Measurements from ENCODE around the gene ZPBP2. TPM values are rescaled to one million over a fixed set of nuclear protein-coding genes. Genes with fewer than 3 reads are reported as not detected.
"Not testable (repeated sequence)": the region's sequence is repeated elsewhere in the genome, so short reads cannot be mapped to it uniquely, and the experiment has no call there.

ZPBP2 gene
- total RNA-seq, 2 experiments from 2014 or later, result 0.19 to 0.34 TPM

DNA sequence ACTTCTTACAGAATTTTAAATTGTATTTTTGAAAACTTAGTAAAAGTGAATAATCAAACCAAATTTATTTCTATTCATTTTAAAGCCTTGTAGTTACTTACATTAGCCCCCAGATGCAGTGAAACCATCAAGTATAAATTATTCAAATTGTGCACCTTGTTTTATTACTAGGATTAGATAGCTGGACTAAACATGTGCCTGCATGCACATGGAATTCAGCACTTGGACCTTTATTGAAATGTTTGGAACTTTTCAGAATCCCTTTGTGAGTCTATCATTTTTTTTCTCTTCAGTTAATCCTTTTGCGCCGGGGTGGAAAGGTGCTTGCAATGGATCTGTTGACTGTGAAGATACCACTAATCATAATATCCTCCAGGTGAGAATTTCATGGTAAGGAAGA is 4.7 kb downstream of the ZPBP2 start:
- intact Hi-C loops (cut with DNase I, micrococcal nuclease), result loop anchor here (1.0 kb wide), 1 partner anchor 108 kb away; the partner anchor contains the start of gene PSMD3 (in 2 of the 2)
- no peaks in the 10 kb centered on the region for H3K36me3 Mint-ChIP-seq (ENCODE audit: low read depth)
- peaks cover 17% of the 10 kb centered on the region for H3K4me1 Mint-ChIP-seq
- POLR2A ChIA-PET, result no interaction called here
- ATAC-seq (no peak), DNase-seq (no peak)
- H3K27ac Mint-ChIP-seq, result no peak overlapping the region
- CTCF ChIA-PET, result interaction anchor here (1.0 to 2.4 kb wide), 8 partner anchors 12 to 248 kb away, joined by 3 to 8 read pairs (median 5); partner anchors contain the start of gene PSMD3
- H3K27me3 Mint-ChIP-seq, result no peaks in the 10 kb centered on the region
- H3K4me3 Mint-ChIP-seq, result no peak overlapping the region
- peaks cover 5% of the 10 kb centered on the region for H3K9me3 Mint-ChIP-seq (ENCODE audit: low read depth)

DNA sequence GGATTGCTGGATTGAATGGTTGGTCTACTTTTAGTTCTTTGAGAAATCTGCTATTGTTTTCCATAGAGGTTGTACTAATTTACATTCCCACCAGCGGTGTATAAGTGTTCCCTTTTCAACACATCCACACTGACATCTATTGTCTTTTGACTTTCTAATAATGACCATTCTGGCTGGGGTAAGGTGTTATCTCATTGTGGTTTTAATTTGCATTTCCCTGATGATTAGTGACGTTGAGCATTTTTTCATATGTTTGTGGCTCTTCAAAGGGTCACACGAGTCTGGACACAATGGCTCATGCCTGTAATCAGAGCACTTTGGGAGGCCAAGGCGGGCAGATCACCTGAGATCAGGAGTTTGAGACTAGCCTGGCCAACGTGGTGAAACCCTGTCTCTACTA is 18.1 kb downstream of the ZPBP2 start:
- H3K4me1 Mint-ChIP-seq; ATAC-seq; H3K9me3 Mint-ChIP-seq (ENCODE audit: low read depth); intact Hi-C loops (cut with DNase I, micrococcal nuclease); H3K27me3 Mint-ChIP-seq; H3K27ac Mint-ChIP-seq; H3K36me3 Mint-ChIP-seq (ENCODE audit: low read depth); H3K4me3 Mint-ChIP-seq; DNase-seq; POLR2A ChIA-PET: not testable (repeated sequence)
- CTCF ChIA-PET, result interaction anchor here (1.0 kb wide), 1 partner anchor 9 kb away, joined by 4 read pairs; no protein-coding TSS in a partner anchor

DNA sequence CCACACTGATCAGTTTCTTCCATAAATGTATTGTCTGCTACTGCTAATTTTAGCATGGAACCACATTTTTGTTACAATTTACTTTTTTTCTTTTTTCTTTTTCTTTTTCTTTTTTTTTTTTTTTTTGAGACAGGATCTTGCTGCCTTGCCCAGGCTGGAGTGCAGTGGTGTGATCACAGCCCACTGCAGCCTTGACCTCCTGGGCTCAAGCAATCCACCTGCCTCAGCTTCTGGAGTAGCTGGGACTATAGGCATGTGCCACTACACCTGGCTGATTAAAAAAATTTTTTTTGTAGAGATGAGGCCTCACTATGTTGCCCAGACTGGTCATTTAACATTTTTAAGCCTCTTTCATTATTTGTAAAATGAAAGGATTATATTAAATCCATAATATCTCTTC is 19.1 kb downstream of the ZPBP2 start:
- H3K27ac Mint-ChIP-seq, result no peak overlapping the region
- ChIA-PET POLR2A (no interaction called here), CTCF (interaction anchor here (0.6 to 1.0 kb wide), 3 partner anchors 8 to 71 kb away, joined by 4 to 5 read pairs (median 4); no protein-coding TSS in a partner anchor)

DNA sequence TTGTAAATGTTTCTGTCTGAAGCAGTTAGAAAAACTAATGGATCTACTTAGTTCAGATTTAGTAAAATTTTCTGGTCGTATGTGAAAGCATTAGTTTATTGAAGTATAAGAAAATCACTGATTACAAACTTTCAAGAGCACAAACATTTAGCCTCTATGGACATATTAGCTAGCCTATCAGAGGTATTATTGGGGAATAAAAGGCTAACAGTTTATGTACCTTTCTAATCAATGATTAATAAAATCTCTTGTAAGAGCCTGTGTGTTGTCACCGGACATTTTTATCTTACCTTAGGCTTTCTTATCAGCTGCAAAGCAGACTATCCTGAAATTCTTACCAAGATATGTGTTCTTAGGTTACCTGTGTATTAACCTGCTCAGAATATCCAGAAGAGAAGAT is 21.2 kb downstream of the ZPBP2 start:
- Mint-ChIP-seq H3K27me3 (no peaks in the 10 kb centered on the region), H3K27ac (no peak overlapping the region), H3K36me3 (ENCODE audit: low read depth) (no peaks in the 10 kb centered on the region), H3K9me3 (ENCODE audit: low read depth) (no peaks in the 10 kb centered on the region), H3K4me3 (no peak overlapping the region), H3K4me1 (no peaks in the 10 kb centered on the region)
- ChIA-PET POLR2A (no interaction called here), CTCF (no interaction called here)
- DNase-seq (no peak), ATAC-seq (no peak)
- intact Hi-C loops (cut with DNase I, micrococcal nuclease), result no loop called here

More for the DNA sequence above, 19.1 kb downstream of the ZPBP2 start:
- no peaks in the 10 kb centered on the region for H3K27me3 Mint-ChIP-seq
- no peaks in the 10 kb centered on the region for H3K36me3 Mint-ChIP-seq (ENCODE audit: low read depth)
- no peaks in the 10 kb centered on the region for H3K9me3 Mint-ChIP-seq (ENCODE audit: low read depth)
- H3K4me3 Mint-ChIP-seq, result no peak overlapping the region
- no peak for ATAC-seq
- intact Hi-C loops (cut with DNase I, micrococcal nuclease), result no loop called here
- no peaks in the 10 kb centered on the region for H3K4me1 Mint-ChIP-seq
- no peak for DNase-seq

DNA sequence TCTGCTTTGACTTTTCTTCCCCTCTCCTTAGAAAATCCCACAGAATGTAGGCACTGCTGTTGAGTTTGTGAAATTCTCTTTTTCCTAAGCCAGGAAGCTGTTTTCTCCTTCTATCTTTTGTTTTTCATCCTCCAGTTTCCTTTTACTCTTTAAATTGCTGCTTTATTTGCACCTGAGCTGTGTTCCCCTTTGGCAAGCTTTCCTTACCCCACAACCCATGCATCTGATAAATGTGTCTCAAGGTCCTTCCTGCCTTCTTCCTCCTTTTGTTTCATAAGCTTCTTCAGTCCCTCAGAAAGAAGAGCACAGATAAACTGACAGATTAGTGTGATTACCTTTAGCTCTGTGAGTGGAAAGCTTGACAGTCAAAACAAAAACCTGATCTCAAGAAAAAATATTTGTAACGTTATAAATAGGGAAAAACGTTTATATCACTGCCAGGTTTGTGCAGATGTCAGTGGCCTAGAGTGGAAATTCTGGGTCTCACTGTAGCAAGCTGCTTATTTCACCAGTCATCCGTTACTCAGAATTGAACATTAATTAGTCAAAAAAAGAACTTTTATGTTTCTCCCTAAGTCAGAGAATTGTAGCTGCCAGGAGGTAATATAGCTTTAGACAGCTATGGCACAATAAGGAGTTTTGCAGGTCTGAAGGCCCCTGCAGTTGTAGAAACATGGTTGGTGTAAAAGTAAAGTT is 26.8 kb downstream of the ZPBP2 start:
- no peak for DNase-seq
- no peaks in the 10 kb centered on the region for H3K27me3 Mint-ChIP-seq
- no peak overlapping the region for H3K4me3 Mint-ChIP-seq
- CTCF ChIA-PET, result interaction anchor here (1.0 to 2.4 kb wide), 8 partner anchors 8 to 273 kb away, joined by 3 to 8 read pairs (median 4); partner anchors contain the start of gene MIEN1
- POLR2A ChIA-PET, result interaction anchor here (0.5 to 0.7 kb wide), 3 partner anchors 19 to 76 kb away, joined by 3 to 17 read pairs (median 3); no protein-coding TSS in a partner anchor
- peaks cover 8% of the 10 kb centered on the region for H3K4me1 Mint-ChIP-seq
- ATAC-seq, result peak; percentile 74
- no peaks in the 10 kb centered on the region for H3K9me3 Mint-ChIP-seq (ENCODE audit: low read depth)
- intact Hi-C loops (cut with DNase I, micrococcal nuclease), result no loop called here
- H3K27ac Mint-ChIP-seq, result peak overlapping the region; percentile 59
- H3K36me3 Mint-ChIP-seq (ENCODE audit: low read depth), result no peaks in the 10 kb centered on the region

DNA sequence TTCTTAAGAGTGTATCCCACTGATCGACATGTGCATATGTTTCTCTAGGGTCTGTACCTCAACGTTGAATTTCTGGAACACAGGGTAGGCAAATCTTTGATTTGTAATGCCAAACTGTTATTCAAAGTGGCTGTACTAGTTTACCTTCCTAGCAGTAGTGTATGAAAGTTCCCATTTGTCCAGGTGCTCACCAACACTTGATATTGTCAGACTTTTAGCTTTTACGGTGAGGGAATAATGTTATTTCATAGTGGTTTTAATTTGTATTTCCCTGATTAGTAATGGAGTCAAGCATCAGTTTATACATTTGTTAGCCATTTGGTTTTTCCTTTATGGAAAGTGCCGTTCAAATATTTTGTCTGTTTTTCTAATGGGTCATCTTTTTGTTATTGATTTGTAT is 30.1 kb downstream of the ZPBP2 start:
- POLR2A ChIA-PET, result interaction anchor here (0.6 kb wide), 1 partner anchor 278 kb away, joined by 7 read pairs; no protein-coding TSS in a partner anchor
- Mint-ChIP-seq H3K27me3 (no peaks in the 10 kb centered on the region), H3K4me1 (peaks cover 10% of the 10 kb centered on the region), H3K4me3 (no peak overlapping the region), H3K36me3 (ENCODE audit: low read depth) (no peaks in the 10 kb centered on the region), H3K9me3 (ENCODE audit: low read depth) (no peaks in the 10 kb centered on the region), H3K27ac (no peak overlapping the region)
- CTCF ChIA-PET, result interaction anchor here (1.0 to 1.3 kb wide), 2 partner anchors 10 to 13 kb away, joined by 3 to 5 read pairs; no protein-coding TSS in a partner anchor
- ATAC-seq, result no peak
- intact Hi-C loops (cut with DNase I, micrococcal nuclease), result no loop called here
- DNase-seq, result no peak

DNA sequence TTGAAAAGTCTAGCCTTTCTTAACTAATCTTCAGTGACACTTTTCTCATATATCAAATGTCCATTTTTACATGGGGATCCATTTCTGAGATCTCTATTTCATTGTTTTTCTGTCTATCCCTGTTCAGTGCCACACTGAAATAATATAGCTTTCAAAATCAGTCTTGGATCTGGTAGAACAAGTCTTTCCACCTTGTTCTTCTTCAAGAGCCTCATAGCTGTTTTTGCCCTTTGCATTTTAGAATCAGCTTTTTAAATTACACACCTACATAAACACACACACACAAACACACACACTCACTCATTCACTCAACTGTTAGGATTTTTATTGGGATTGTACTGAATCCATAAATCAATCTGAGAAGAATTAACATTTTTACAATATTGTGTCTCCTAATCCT is 31.2 kb downstream of the ZPBP2 start:
- Mint-ChIP-seq H3K36me3 (ENCODE audit: low read depth) (peaks cover 4% of the 10 kb centered on the region), H3K9me3 (ENCODE audit: low read depth) (no peaks in the 10 kb centered on the region), H3K4me3 (no peak overlapping the region), H3K4me1 (peaks cover 16% of the 10 kb centered on the region), H3K27me3 (no peaks in the 10 kb centered on the region), H3K27ac (no peak overlapping the region)
- intact Hi-C loops (cut with DNase I, micrococcal nuclease), result no loop called here
- no peak for ATAC-seq
- ChIA-PET POLR2A (interaction anchor here (0.7 kb wide), 1 partner anchor 76 kb away, joined by 11 read pairs; no protein-coding TSS in a partner anchor), CTCF (interaction anchor here (0.9 to 1.5 kb wide), 2 partner anchors 28 to 277 kb away, joined by 3 to 6 read pairs; partner anchors contain the start of gene ORMDL3)
- no peak for DNase-seq

DNA sequence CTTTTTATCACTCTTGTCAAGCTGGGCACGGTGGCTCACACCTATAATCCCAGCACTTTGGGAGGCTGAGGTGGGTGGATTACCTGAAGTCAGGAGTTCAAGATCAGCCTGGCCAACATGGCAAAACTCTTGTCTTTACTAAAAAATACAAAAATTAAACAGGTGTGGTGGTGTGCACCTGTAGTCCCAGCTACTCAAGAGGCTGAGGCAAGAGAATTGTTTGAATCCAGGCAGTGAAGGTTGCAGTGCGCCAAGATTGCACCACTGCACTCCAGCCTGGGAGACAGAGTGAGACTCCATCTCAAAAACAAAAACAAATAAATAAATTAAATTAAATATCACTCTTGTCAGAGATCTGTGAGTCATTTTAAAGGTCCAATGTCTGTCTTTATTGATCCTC is 34.0 kb downstream of the ZPBP2 start:
- H3K27ac Mint-ChIP-seq; H3K27me3 Mint-ChIP-seq; H3K9me3 Mint-ChIP-seq (ENCODE audit: low read depth); intact Hi-C loops (cut with DNase I, micrococcal nuclease); ATAC-seq; DNase-seq; H3K4me3 Mint-ChIP-seq; POLR2A ChIA-PET: not testable (repeated sequence)
- CTCF ChIA-PET, result interaction anchor here (0.5 kb wide), 1 partner anchor 363 kb away, joined by 3 read pairs; no protein-coding TSS in a partner anchor
- Mint-ChIP-seq H3K36me3 (ENCODE audit: low read depth) (peaks cover 20% of the 10 kb centered on the region), H3K4me1 (peaks cover 12% of the 10 kb centered on the region)

DNA sequence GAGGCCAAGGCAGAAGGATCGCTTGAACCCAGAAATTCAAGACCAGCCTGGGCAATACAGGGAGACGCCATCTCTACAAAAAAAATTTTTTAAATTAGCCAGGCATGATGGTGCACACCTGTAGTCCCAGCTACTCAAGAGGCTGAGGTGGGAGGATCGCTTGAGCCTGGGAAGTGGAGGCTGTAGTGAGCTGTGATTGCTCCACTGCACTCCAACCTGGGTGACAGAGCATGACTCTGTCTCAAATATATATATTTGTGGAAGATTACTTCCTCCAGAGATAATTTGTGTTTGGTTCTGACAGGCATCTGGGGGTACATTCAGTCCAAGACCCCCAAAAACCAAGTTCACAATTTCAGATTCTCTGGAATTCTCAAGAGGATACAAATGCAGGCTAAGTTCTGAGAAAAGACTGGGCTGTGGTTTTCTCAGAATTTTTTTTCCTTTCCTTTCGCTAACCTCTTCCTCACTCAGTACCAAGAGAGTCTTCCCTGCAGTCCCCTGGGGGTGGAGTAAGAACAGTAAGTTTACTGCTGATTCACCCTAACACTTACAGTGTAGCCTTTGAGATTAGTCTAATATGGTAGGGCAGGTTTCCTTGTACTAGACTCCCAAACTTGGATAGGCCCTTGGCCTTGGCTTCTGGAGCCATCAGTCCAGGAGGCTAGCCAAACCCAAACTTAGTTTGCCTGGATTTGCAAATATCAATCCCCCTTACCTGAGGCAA is 35.3 kb downstream of the ZPBP2 start:
- ChIA-PET CTCF (interaction anchor here (0.6 to 0.7 kb wide), 2 partner anchors 13 to 249 kb away, joined by 3 read pairs; no protein-coding TSS in a partner anchor), POLR2A (no interaction called here)
- intact Hi-C loops (cut with DNase I, micrococcal nuclease), result no loop called here
- no peaks in the 10 kb centered on the region for H3K27me3 Mint-ChIP-seq
- DNase-seq (no peak), ATAC-seq (peak; percentile 97)
- no peak overlapping the region for H3K4me3 Mint-ChIP-seq
- no peak overlapping the region for H3K27ac Mint-ChIP-seq
- no peaks in the 10 kb centered on the region for H3K9me3 Mint-ChIP-seq (ENCODE audit: low read depth)
- H3K36me3 Mint-ChIP-seq (ENCODE audit: low read depth), result peaks cover 23% of the 10 kb centered on the region
- H3K4me1 Mint-ChIP-seq, result peaks cover 12% of the 10 kb centered on the region

DNA sequence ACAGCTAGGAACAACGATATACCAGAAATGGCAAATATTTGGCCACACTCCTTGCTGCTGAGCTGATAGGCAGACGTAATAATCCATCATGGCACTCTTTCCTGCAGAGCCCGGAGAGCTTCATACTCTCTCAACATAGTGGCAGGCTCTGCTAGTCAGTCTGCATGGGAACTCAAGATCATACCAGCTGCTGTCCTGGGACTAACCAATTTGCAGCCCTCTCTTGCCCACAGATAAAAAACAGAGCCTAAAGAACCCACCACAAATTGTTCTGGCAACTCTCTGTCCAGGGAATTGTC is 36.9 kb downstream of the ZPBP2 start:
- intact Hi-C loops (cut with DNase I, micrococcal nuclease), result no loop called here

DNA sequence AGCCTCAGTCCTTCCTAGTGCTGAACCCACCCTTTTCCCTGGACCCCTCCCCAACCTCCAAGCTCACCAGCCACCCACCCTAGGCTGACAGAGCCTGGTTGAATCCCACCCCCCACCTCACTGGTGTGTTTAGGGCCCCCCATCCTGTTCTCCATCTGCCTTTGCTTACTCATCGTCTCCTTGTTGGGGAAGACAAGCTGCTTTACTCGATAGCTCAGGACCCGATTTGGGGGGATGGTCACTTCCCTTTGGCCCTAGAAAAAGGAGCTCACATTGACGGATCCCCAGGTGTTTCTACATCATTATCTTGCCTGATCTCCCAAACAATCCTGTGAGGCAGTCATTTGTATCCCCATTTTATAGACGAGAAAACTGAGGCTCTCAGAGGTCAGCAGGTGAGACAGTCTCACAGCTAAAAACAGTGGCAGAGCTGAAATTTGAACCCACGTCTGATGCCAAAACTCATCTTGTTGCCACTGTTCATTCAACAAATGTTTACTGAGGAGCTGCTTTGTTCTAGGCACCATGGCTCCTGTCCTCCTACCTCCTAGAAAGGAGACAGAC is 40.9 kb downstream of the ZPBP2 start:
- no peak for DNase-seq
- H3K36me3 Mint-ChIP-seq (ENCODE audit: low read depth), result peaks cover 33% of the 10 kb centered on the region
- no peak overlapping the region for H3K4me3 Mint-ChIP-seq
- H3K4me1 Mint-ChIP-seq, result peaks cover 4% of the 10 kb centered on the region
- H3K9me3 Mint-ChIP-seq (ENCODE audit: low read depth), result no peaks in the 10 kb centered on the region
- H3K27me3 Mint-ChIP-seq, result no peaks in the 10 kb centered on the region
- intact Hi-C loops (cut with DNase I, micrococcal nuclease), result no loop called here
- POLR2A ChIA-PET, result no interaction called here
- no peak overlapping the region for H3K27ac Mint-ChIP-seq
- CTCF ChIA-PET, result interaction anchor here (0.6 to 0.8 kb wide), 5 partner anchors 13 to 315 kb away, joined by 3 to 4 read pairs (median 3); no protein-coding TSS in a partner anchor
- no peak for ATAC-seq

More for the DNA sequence above, 36.9 kb downstream of the ZPBP2 start:
- ChIA-PET POLR2A (no interaction called here), CTCF (interaction anchor here (0.6 to 1.1 kb wide), 3 partner anchors 21 to 283 kb away, joined by 3 read pairs; no protein-coding TSS in a partner anchor)
- Mint-ChIP-seq H3K27ac (no peak overlapping the region), H3K36me3 (ENCODE audit: low read depth) (peaks cover 28% of the 10 kb centered on the region), H3K4me3 (no peak overlapping the region), H3K9me3 (ENCODE audit: low read depth) (no peaks in the 10 kb centered on the region), H3K4me1 (peaks cover 12% of the 10 kb centered on the region), H3K27me3 (no peaks in the 10 kb centered on the region)
- no peak for DNase-seq
- no peak for ATAC-seq
